Suppressor macrophage (primary cell): Measurements from ENCODE around the gene PLPP6.

Experiments
- DNase-seq, 4 experiments: peaks; one replicate each; pipeline ENCODE4 v3.0.0-alpha.2; 2020 to 2022

PLPP6 gene

GRCh38 chr9:4700932-4701331 is 38.8 kb downstream of the PLPP6 start:
- no peak for DNase-seq

GRCh38 chr9:4701526-4701925 is 39.4 kb downstream of the PLPP6 start:
- DNase-seq = no peak

GRCh38 chr9:4704129-4704528 is 42.0 kb downstream of the PLPP6 start:
- DNase-seq = no peak

GRCh38 chr9:4706021-4706420 is 43.9 kb downstream of the PLPP6 start:
- DNase-seq = no peak

GRCh38 chr9:4706971-4707622 is 45.0 kb downstream of the PLPP6 start:
- peak in 2 of 4 experiments; percentile 30 to 31 for DNase-seq

- no peak for DNase-seq
These were observed 47.3 kb downstream of the PLPP6 start for GRCh38 chr9:4709380-4709779.

GRCh38 chr9:4713849-4714248 is 51.8 kb downstream of the PLPP6 start:
- DNase-seq = peak in 3 of 4 experiments; percentile 14 to 26 (median 26)

GRCh38 chr9:4714266-4715016 is 52.3 kb downstream of the PLPP6 start:
- DNase-seq = no peak
